OCI-LY1 (cell line): ENCODE data around the gene SLC25A25.

ENCODE experiments used
- CTCF ChIP-seq: fragments of 200-600 bp; sonication (generic), shearing (Covaris generic); IDR thresholded peaks from 2 replicates; pipeline ENCODE4 v1.5.1; 2017; ENCODE audit warnings: mild to moderate bottlenecking, antibody characterized with exemption, low read length, moderate library complexity, mixed read lengths
- EZH2 ChIP-seq: fragments of 200-600 bp; sonication (generic), shearing (Covaris generic); IDR thresholded peaks from 2 replicates; pipeline ENCODE4 v1.8.0; 2017; ENCODE audit warnings: borderline replicate concordance, mixed run types, mild to moderate bottlenecking, antibody characterized with exemption, low read length, moderate library complexity, mixed read lengths

- TF ChIP-seq CTCF (no peak), EZH2 (no peak)
Measured at GRCh38 chr9:128136816-128137793, 69.1 kb downstream of the SLC25A25 start.
